HL-60 (cell line): ENCODE data around the gene ARHGAP26.

Source experiments
- DNase-seq, 2 experiments: peaks; one replicate each; pipeline ENCODE4 v3.0.0-alpha.2; 2010 to 2020; ENCODE audit warnings: low read depth in 1 of 2, low spot score in 1 of 2
- H3K27ac ChIP-seq: fragments of 250-450 bp; sonication (Bioruptor Pico); replicated peaks from 2 replicates; pipeline ENCODE4 v1.5.1; 2020; ENCODE audit warnings: mild to moderate bottlenecking, moderate library complexity
- H3K27me3 ChIP-seq: fragments of 250-450 bp; sonication (Bioruptor Pico); 2 replicates; pipeline ENCODE4 v1.5.1; 2021; ENCODE audit warnings: mild to moderate bottlenecking, moderate library complexity; ENCODE audit not compliant: insufficient read depth, poor library complexity, severe bottlenecking
- H3K4me3 ChIP-seq: replicated peaks from 2 replicates; pipeline ENCODE4 v1.5.1; 2011; ENCODE audit warnings: mild to moderate bottlenecking, control low read depth, low read length; ENCODE audit not compliant: insufficient read depth
- GABPA ChIP-seq: IDR thresholded peaks from 2 replicates; pipeline ENCODE4 v1.6.1; 2012; ENCODE audit warnings: low read depth
- POLR2AphosphoS5 ChIP-seq: IDR thresholded peaks from 2 replicates; pipeline ENCODE4 v1.6.1; 2012; ENCODE audit warnings: low read depth
- REST ChIP-seq: IDR thresholded peaks from 2 replicates; pipeline ENCODE4 v1.6.1; 2012; ENCODE audit warnings: low read depth; ENCODE audit not compliant: insufficient replicate concordance
- SPI1 ChIP-seq: IDR thresholded peaks from 2 replicates; pipeline ENCODE4 v1.6.1; 2012; ENCODE audit warnings: low read depth, mild to moderate bottlenecking, borderline replicate concordance
- TF ChIP-seq, protein P1 (sequence below): IDR thresholded peaks from one replicate; pipeline ENCODE4 v1.5.1; 2011; ENCODE audit warnings: low read length, control low read depth, inconsistent platforms; ENCODE audit not compliant: insufficient read depth

ARHGAP26 gene

GRCh38 chr5:142725231-142726187 lies 44.7 kb upstream of the ARHGAP26 start:
- Histone ChIP-seq H3K4me3 (no peak overlapping the region), H3K27me3 (no peaks in the 10 kb centered on the region), H3K27ac (no peak overlapping the region)
- TF ChIP-seq GABPA (no peak), SPI1 (no peak), REST (no peak), POLR2AphosphoS5 (no peak)
- TF ChIP-seq, protein P1, sequence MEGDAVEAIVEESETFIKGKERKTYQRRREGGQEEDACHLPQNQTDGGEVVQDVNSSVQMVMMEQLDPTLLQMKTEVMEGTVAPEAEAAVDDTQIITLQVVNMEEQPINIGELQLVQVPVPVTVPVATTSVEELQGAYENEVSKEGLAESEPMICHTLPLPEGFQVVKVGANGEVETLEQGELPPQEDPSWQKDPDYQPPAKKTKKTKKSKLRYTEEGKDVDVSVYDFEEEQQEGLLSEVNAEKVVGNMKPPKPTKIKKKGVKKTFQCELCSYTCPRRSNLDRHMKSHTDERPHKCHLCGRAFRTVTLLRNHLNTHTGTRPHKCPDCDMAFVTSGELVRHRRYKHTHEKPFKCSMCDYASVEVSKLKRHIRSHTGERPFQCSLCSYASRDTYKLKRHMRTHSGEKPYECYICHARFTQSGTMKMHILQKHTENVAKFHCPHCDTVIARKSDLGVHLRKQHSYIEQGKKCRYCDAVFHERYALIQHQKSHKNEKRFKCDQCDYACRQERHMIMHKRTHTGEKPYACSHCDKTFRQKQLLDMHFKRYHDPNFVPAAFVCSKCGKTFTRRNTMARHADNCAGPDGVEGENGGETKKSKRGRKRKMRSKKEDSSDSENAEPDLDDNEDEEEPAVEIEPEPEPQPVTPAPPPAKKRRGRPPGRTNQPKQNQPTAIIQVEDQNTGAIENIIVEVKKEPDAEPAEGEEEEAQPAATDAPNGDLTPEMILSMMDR, result no peak
- no peak for DNase-seq

DNA sequence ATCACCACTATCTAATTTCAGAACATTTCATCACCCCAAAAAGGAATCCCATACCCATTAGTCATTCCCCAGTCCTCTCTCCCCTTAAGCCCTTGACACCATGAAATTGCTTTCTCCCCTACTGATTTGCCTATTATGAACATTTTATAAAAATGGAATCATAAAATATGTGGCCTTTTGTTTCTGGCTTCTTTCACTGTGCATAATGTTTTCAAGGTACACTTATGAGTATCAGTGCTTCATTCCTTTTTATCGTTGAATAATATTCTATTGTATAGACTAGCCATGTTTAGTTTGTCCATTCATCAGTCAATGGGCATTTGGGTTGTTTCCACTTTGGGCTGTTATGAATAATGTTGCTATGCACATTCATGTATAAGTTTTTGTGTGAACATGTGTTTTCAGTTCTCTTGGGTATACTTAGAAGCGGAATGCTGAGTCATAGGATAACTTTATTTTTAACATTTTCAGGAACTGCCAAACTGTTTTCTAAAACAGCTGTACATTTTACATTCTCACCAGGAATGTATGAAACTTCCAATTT lies 43.9 kb upstream of the ARHGAP26 start:
- peak in 1 of 2 experiments; percentile 54 for DNase-seq
- Histone ChIP-seq H3K27ac (peak overlapping the region; percentile 52), H3K27me3 (no peaks in the 10 kb centered on the region), H3K4me3 (no peak overlapping the region)
- TF ChIP-seq SPI1 (0 out of 2 replicates have a peak, but pooled peaks have one; percentile 32), REST (no peak), POLR2AphosphoS5 (no peak), GABPA (no peak)
- TF ChIP-seq, protein P1, result no peak

- no peak overlapping the region for H3K4me3 ChIP-seq
- H3K27me3 ChIP-seq, result no peaks in the 10 kb centered on the region
- no peak for TF ChIP-seq REST
- TF ChIP-seq, protein P1, result no peak
- TF ChIP-seq POLR2AphosphoS5, result no peak
- TF ChIP-seq GABPA, result no peak
- TF ChIP-seq SPI1, result no peak
- H3K27ac ChIP-seq, result no peak overlapping the region
- DNase-seq, result no peak
Observed at GRCh38 chr5:142727735-142728047, 42.5 kb upstream of the ARHGAP26 start.
